ENCODE measurements around the gene CDKAL1. TPM values are rescaled to one million over a fixed set of nuclear protein-coding genes. Genes with fewer than 3 reads are reported as not detected.
A peak's percentile ranks its signal among the peaks of the same experiment; 100 is the strongest.

Gene CDKAL1
- total and polyA plus RNA-seq, 4 donors, result 3.0 to 21.7 (median 9.4) TPM

- Histone ChIP-seq H3K9me3 (ENCODE audit: control insufficient read depth, low read length) (no peaks in the 10 kb centered on the region), H3K4me3 (ENCODE audit: low read length in 2 of 2) (peak overlapping the region in 1 of 2 donors; percentile 18), H3K27me3 (ENCODE audit: control insufficient read depth in 1 of 2, insufficient read depth in 2 of 2, low read length in 1 of 2) (no peaks in the 10 kb centered on the region), H3K4me1 (ENCODE audit: control insufficient read depth in 1 of 2, insufficient read depth in 2 of 2, low read length in 2 of 2) (peaks cover 2 to 3% of the 10 kb centered on the region in 2 donors), H3K36me3 (ENCODE audit: control insufficient read depth in 1 of 2, insufficient read depth in 2 of 2, low read length in 1 of 2) (no peaks in the 10 kb centered on the region), H3K27ac (ENCODE audit: low read depth in 1 of 2, low read length in 2 of 2) (no peak overlapping the region)
- DNase-seq (no peak), ATAC-seq (ENCODE audit: low FRiP score) (no peak)
- intact Hi-C loops (cut with DNase I), result no loop called here
- 13 to 21% methylated on average over 1 of the region's 1 CpG for WGBS, 2 donors
These were observed 598.2 kb downstream of the CDKAL1 start for GRCh38 chr6:21132446-21132845.

GRCh38 chr6:21132856-21133838 is 598.9 kb downstream of the CDKAL1 start:
- Histone ChIP-seq H3K4me3 (ENCODE audit: low read length in 2 of 2) (peak overlapping the region; percentile 26), H3K27me3 (ENCODE audit: control insufficient read depth in 1 of 2, insufficient read depth in 2 of 2, low read length in 1 of 2) (no peaks in the 10 kb centered on the region), H3K4me1 (ENCODE audit: control insufficient read depth in 1 of 2, insufficient read depth in 2 of 2, low read length in 2 of 2) (peaks cover 2 to 3% of the 10 kb centered on the region in 2 donors), H3K36me3 (ENCODE audit: control insufficient read depth in 1 of 2, insufficient read depth in 2 of 2, low read length in 1 of 2) (no peaks in the 10 kb centered on the region), H3K9me3 (ENCODE audit: control insufficient read depth, low read length) (no peaks in the 10 kb centered on the region), H3K27ac (ENCODE audit: low read depth in 1 of 2, low read length in 2 of 2) (no peak overlapping the region)
- intact Hi-C loops (cut with DNase I), result no loop called here
- WGBS, 2 donors, result 8 to 14% methylated on average over 6 of the region's 6 CpGs
- DNase-seq (no peak), ATAC-seq (ENCODE audit: low FRiP score) (peak; percentile 56)

- 22 to 33% methylated on average over 6 of the region's 6 CpGs for WGBS, 2 donors
- Histone ChIP-seq H3K36me3 (ENCODE audit: control insufficient read depth in 1 of 2, insufficient read depth in 2 of 2, low read length in 1 of 2) (no peaks in the 10 kb centered on the region), H3K27ac (ENCODE audit: low read depth in 1 of 2, low read length in 2 of 2) (no peak overlapping the region), H3K27me3 (ENCODE audit: control insufficient read depth in 1 of 2, insufficient read depth in 2 of 2, low read length in 1 of 2) (no peaks in the 10 kb centered on the region), H3K4me3 (ENCODE audit: low read length in 2 of 2) (no peak overlapping the region), H3K9me3 (ENCODE audit: control insufficient read depth, low read length) (no peaks in the 10 kb centered on the region), H3K4me1 (ENCODE audit: control insufficient read depth in 1 of 2, insufficient read depth in 2 of 2, low read length in 2 of 2) (peaks cover 0 to 3% of the 10 kb centered on the region in 2 donors)
- DNase-seq, result no peak
- intact Hi-C loops (cut with DNase I), result no loop called here
- no peak for ATAC-seq (ENCODE audit: low FRiP score)
These were observed 599.6 kb downstream of the CDKAL1 start for GRCh38 chr6:21133901-21134300.

GRCh38 chr6:21134356-21134755 is 600.1 kb downstream of the CDKAL1 start:
- no peak for ATAC-seq (ENCODE audit: low FRiP score)
- H3K36me3 ChIP-seq (ENCODE audit: control insufficient read depth in 1 of 2, insufficient read depth in 2 of 2, low read length in 1 of 2), result no peaks in the 10 kb centered on the region
- intact Hi-C loops (cut with DNase I), result no loop called here
- 95 to 96% methylated on average over 4 of the region's 4 CpGs for WGBS, 2 donors
- H3K4me3 ChIP-seq (ENCODE audit: low read length in 2 of 2), result no peak overlapping the region
- no peaks in the 10 kb centered on the region for H3K9me3 ChIP-seq (ENCODE audit: control insufficient read depth, low read length)
- DNase-seq, result no peak
- H3K27ac ChIP-seq (ENCODE audit: low read depth in 1 of 2, low read length in 2 of 2), result no peak overlapping the region
- no peaks in the 10 kb centered on the region for H3K27me3 ChIP-seq (ENCODE audit: control insufficient read depth in 1 of 2, insufficient read depth in 2 of 2, low read length in 1 of 2)
- peaks cover 0 to 3% of the 10 kb centered on the region in 2 donors for H3K4me1 ChIP-seq (ENCODE audit: control insufficient read depth in 1 of 2, insufficient read depth in 2 of 2, low read length in 2 of 2)

GRCh38 chr6:21135484-21136013 is 601.3 kb downstream of the CDKAL1 start:
- no peak overlapping the region for H3K27ac ChIP-seq (ENCODE audit: low read depth in 1 of 2, low read length in 2 of 2)
- H3K9me3 ChIP-seq (ENCODE audit: control insufficient read depth, low read length), result no peaks in the 10 kb centered on the region
- H3K36me3 ChIP-seq (ENCODE audit: control insufficient read depth in 1 of 2, insufficient read depth in 2 of 2, low read length in 1 of 2), result no peaks in the 10 kb centered on the region
- peaks cover 0 to 3% of the 10 kb centered on the region in 2 donors for H3K4me1 ChIP-seq (ENCODE audit: control insufficient read depth in 1 of 2, insufficient read depth in 2 of 2, low read length in 2 of 2)
- intact Hi-C loops (cut with DNase I), result no loop called here
- ATAC-seq (ENCODE audit: low FRiP score), result no peak
- H3K27me3 ChIP-seq (ENCODE audit: control insufficient read depth in 1 of 2, insufficient read depth in 2 of 2, low read length in 1 of 2), result no peaks in the 10 kb centered on the region
- WGBS, 2 donors, result 99% methylated on average over 7 of the region's 7 CpGs
- no peak for DNase-seq
- H3K4me3 ChIP-seq (ENCODE audit: low read length in 2 of 2), result no peak overlapping the region

- Histone ChIP-seq H3K36me3 (ENCODE audit: control insufficient read depth in 1 of 2, insufficient read depth in 2 of 2, low read length in 1 of 2) (no peaks in the 10 kb centered on the region), H3K27ac (ENCODE audit: low read depth in 1 of 2, low read length in 2 of 2) (no peak overlapping the region), H3K9me3 (ENCODE audit: control insufficient read depth, low read length) (no peaks in the 10 kb centered on the region), H3K4me1 (ENCODE audit: control insufficient read depth in 1 of 2, insufficient read depth in 2 of 2, low read length in 2 of 2) (peaks cover 0 to 3% of the 10 kb centered on the region in 2 donors), H3K4me3 (ENCODE audit: low read length in 2 of 2) (no peak overlapping the region), H3K27me3 (ENCODE audit: control insufficient read depth in 1 of 2, insufficient read depth in 2 of 2, low read length in 1 of 2) (no peaks in the 10 kb centered on the region)
- DNase-seq (no peak), ATAC-seq (ENCODE audit: low FRiP score) (no peak)
- 90 to 98% methylated on average over 2 of the region's 2 CpGs for WGBS, 2 donors
- intact Hi-C loops (cut with DNase I), result no loop called here
These were observed 603.6 kb downstream of the CDKAL1 start for GRCh38 chr6:21137700-21138335.

- Histone ChIP-seq H3K9me3 (ENCODE audit: control insufficient read depth, low read length) (no peaks in the 10 kb centered on the region), H3K4me1 (ENCODE audit: control insufficient read depth in 1 of 2, insufficient read depth in 2 of 2, low read length in 2 of 2) (no peaks in the 10 kb centered on the region), H3K4me3 (ENCODE audit: low read length in 2 of 2) (no peak overlapping the region), H3K36me3 (ENCODE audit: control insufficient read depth in 1 of 2, insufficient read depth in 2 of 2, low read length in 1 of 2) (no peaks in the 10 kb centered on the region), H3K27ac (ENCODE audit: low read depth in 1 of 2, low read length in 2 of 2) (no peak overlapping the region), H3K27me3 (ENCODE audit: control insufficient read depth in 1 of 2, insufficient read depth in 2 of 2, low read length in 1 of 2) (no peaks in the 10 kb centered on the region)
- DNase-seq (no peak), ATAC-seq (ENCODE audit: low FRiP score) (no peak)
- WGBS, 2 donors, result 65 to 72% methylated on average over 8 of the region's 8 CpGs
- intact Hi-C loops (cut with DNase I), result no loop called here
These were observed 604.2 kb downstream of the CDKAL1 start for GRCh38 chr6:21138336-21139069.

- intact Hi-C loops (cut with DNase I), result no loop called here
- WGBS, 2 donors, result 87% methylated on average over 6 of the region's 6 CpGs
- Histone ChIP-seq H3K4me3 (ENCODE audit: low read length in 2 of 2) (no peak overlapping the region), H3K9me3 (ENCODE audit: control insufficient read depth, low read length) (no peaks in the 10 kb centered on the region), H3K27ac (ENCODE audit: low read depth in 1 of 2, low read length in 2 of 2) (no peak overlapping the region), H3K4me1 (ENCODE audit: control insufficient read depth in 1 of 2, insufficient read depth in 2 of 2, low read length in 2 of 2) (no peaks in the 10 kb centered on the region), H3K36me3 (ENCODE audit: control insufficient read depth in 1 of 2, insufficient read depth in 2 of 2, low read length in 1 of 2) (no peaks in the 10 kb centered on the region), H3K27me3 (ENCODE audit: control insufficient read depth in 1 of 2, insufficient read depth in 2 of 2, low read length in 1 of 2) (no peaks in the 10 kb centered on the region)
- ATAC-seq (ENCODE audit: low FRiP score), result no peak
- DNase-seq, result no peak
These were observed 606.7 kb downstream of the CDKAL1 start for GRCh38 chr6:21140966-21141365.
